Measurements from ENCODE around the gene TAGLN.

TAGLN gene

GRCh38 chr11:117248341-117248740 lies 49.2 kb downstream of the TAGLN start:
- DNase-seq: no peak
- in situ Hi-C loops (cut with HindIII; ENCODE audit: low pct_ligation_motif_present, low pct_unique_long_range_greater_than_20kb, low sequenced_read_pairs): no loop called here

- in situ Hi-C loops (cut with HindIII; ENCODE audit: low pct_ligation_motif_present, low pct_unique_long_range_greater_than_20kb, low sequenced_read_pairs): no loop called here
- no peak for DNase-seq
These were observed 50.4 kb downstream of the TAGLN start for GRCh38 chr11:117249571-117249970.

- in situ Hi-C loops (cut with HindIII; ENCODE audit: low pct_ligation_motif_present, low pct_unique_long_range_greater_than_20kb, low sequenced_read_pairs): no loop called here
- no peak for DNase-seq
These were observed 52.3 kb downstream of the TAGLN start for GRCh38 chr11:117251506-117251905.

GRCh38 chr11:117255966-117256365 lies 56.8 kb downstream of the TAGLN start:
- no peak for DNase-seq
- in situ Hi-C loops (cut with HindIII; ENCODE audit: low pct_ligation_motif_present, low pct_unique_long_range_greater_than_20kb, low sequenced_read_pairs): no loop called here

GRCh38 chr11:117256573-117256972 lies 57.4 kb downstream of the TAGLN start:
- in situ Hi-C loops (cut with HindIII; ENCODE audit: low pct_ligation_motif_present, low pct_unique_long_range_greater_than_20kb, low sequenced_read_pairs): no loop called here
- DNase-seq: no peak
